ENCODE data around the gene CCDC12.

GRCh38 chr3:47019201-47019600, 42.7 kb upstream of the CCDC12 start:
- TF ChIP-seq EZH2 (IDR thresholded peaks at IDR 0.05; ENCODE audit: insufficient read depth, poor library complexity, severe bottlenecking) (no peak), EZH2phosphoT487 (IDR thresholded peaks at IDR 0.05; ENCODE audit: insufficient read depth, low read depth) (no peak)

All from GM23248 (cell line).